Upper lobe of right lung (tissue), 1 donor: ENCODE data around the gene TCF7L1. TPM values are rescaled to one million over a fixed set of nuclear protein-coding genes. Genes with fewer than 3 reads are reported as not detected.

Source experiments
- ATAC-seq: fragments of 200-7000 bp; cut with Tn5 transposase; one replicate; pipeline ENCODE4 v1.9.1; 2020; ENCODE audit warnings: mild to moderate bottlenecking, moderate library complexity
- DNase-seq: peaks from one replicate; pipeline ENCODE4 v3.0.0-alpha.2; 2020
- H3K27ac ChIP-seq: fragments of 200-600 bp; one replicate; pipeline ENCODE4 v1.8.0; 2022
- H3K27me3 ChIP-seq: fragments of 200-600 bp; one replicate; pipeline ENCODE4 v1.8.0; 2022; ENCODE audit warnings: mild to moderate bottlenecking
- H3K36me3 ChIP-seq: fragments of 200-600 bp; one replicate; pipeline ENCODE4 v1.8.0; 2022
- H3K4me1 ChIP-seq: fragments of 200-600 bp; one replicate; pipeline ENCODE4 v1.8.0; 2022
- H3K4me3 ChIP-seq: fragments of 200-600 bp; one replicate; pipeline ENCODE4 v1.8.0; 2022; ENCODE audit warnings: mild to moderate bottlenecking
- H3K9me3 ChIP-seq: fragments of 200-600 bp; one replicate; pipeline ENCODE4 v1.8.0; 2022
- CTCF ChIP-seq: fragments of 200-600 bp; IDR thresholded peaks from one replicate; pipeline ENCODE4 v1.8.0; 2022; ENCODE audit warnings: antibody characterized with exemption
- intact Hi-C: fragments of 100-400 bp; cut with DNase I; formaldehyde crosslinking; loops from one replicate; pipeline ENCODE4 v1.11.0; 2022
- total RNA-seq: library from RNA; stranded (reverse); fragmentation: NEBNext Ultra II Directional; extraction: Animal tissue kit (Norgen Biotek cat#: 25700); gene quantifications from one replicate; pipeline ENCODE4 v1.2.1, GENCODE V29; 2021
- donor health status: DM: no; HTN: yes; CAD: no; lungs with severe emphysema.

TCF7L1 gene
- total RNA-seq, 1 donor from 2014 or later: 21.1 TPM

GRCh38 chr2:85288244-85288725 is 155.1 kb downstream of the TCF7L1 start:
- no peak overlapping the region for H3K27ac ChIP-seq

GRCh38 chr2:85291425-85292023 is 158.3 kb downstream of the TCF7L1 start:
- no peak for TF ChIP-seq CTCF
- no peaks in the 10 kb centered on the region for H3K4me1 ChIP-seq
- no peak for DNase-seq
- H3K27ac ChIP-seq: peak overlapping the region; percentile 49
- peak; percentile 51 for ATAC-seq
- H3K4me3 ChIP-seq: no peak overlapping the region
- no peaks in the 10 kb centered on the region for H3K9me3 ChIP-seq
- no peaks in the 10 kb centered on the region for H3K36me3 ChIP-seq
- intact Hi-C loops: no loop called here
- H3K27me3 ChIP-seq: no peaks in the 10 kb centered on the region

More at GRCh38 chr2:85288244-85288725, 155.1 kb downstream of the TCF7L1 start:
- Histone ChIP-seq H3K4me1 (peaks cover 7% of the 10 kb centered on the region), H3K36me3 (peaks cover 3% of the 10 kb centered on the region), H3K4me3 (no peak overlapping the region), H3K27me3 (no peaks in the 10 kb centered on the region), H3K9me3 (no peaks in the 10 kb centered on the region)
- TF ChIP-seq CTCF: no peak
- no peak for DNase-seq
- intact Hi-C loops: loop anchor here (5.0 to 10.0 kb wide), 2 partner anchors 156 to 223 kb away; partner anchors contain the start of gene TCF7L1
- peak; percentile 52 for ATAC-seq

- Histone ChIP-seq H3K27me3 (no peaks in the 10 kb centered on the region), H3K36me3 (peaks cover 25% of the 10 kb centered on the region), H3K4me1 (no peaks in the 10 kb centered on the region), H3K27ac (no peak overlapping the region), H3K4me3 (no peak overlapping the region), H3K9me3 (no peaks in the 10 kb centered on the region)
- DNase-seq (no peak), ATAC-seq (no peak)
- intact Hi-C loops: no loop called here
- no peak for TF ChIP-seq CTCF
Observed at GRCh38 chr2:85302121-85302520, 168.9 kb downstream of the TCF7L1 start.

- Histone ChIP-seq H3K4me3 (no peak overlapping the region), H3K27me3 (no peaks in the 10 kb centered on the region), H3K36me3 (peaks cover 30% of the 10 kb centered on the region), H3K9me3 (no peaks in the 10 kb centered on the region), H3K27ac (no peak overlapping the region), H3K4me1 (peaks cover 4% of the 10 kb centered on the region)
- TF ChIP-seq CTCF: no peak
- intact Hi-C loops: no loop called here
- ATAC-seq (no peak), DNase-seq (no peak)
Observed at GRCh38 chr2:85303780-85304531, 170.8 kb downstream of the TCF7L1 start.

GRCh38 chr2:85307527-85307897 is 174.3 kb downstream of the TCF7L1 start:
- no peak for TF ChIP-seq CTCF
- Histone ChIP-seq H3K27ac (peak overlapping the region; percentile 33), H3K9me3 (no peaks in the 10 kb centered on the region), H3K27me3 (no peaks in the 10 kb centered on the region), H3K4me1 (peaks cover 15% of the 10 kb centered on the region), H3K36me3 (peaks cover 30% of the 10 kb centered on the region), H3K4me3 (no peak overlapping the region)
- DNase-seq (no peak), ATAC-seq (no peak)
- intact Hi-C loops: no loop called here
